HG02852 (cell line): ENCODE results near the gene CCDC8.

Source experiments
- ATAC-seq: cut with Tn5 transposase; IDR thresholded peaks from one replicate; pipeline ENCODE4 v1.9.1; 2021; ENCODE audit warnings: mild to moderate bottlenecking, moderate library complexity; ENCODE audit not compliant: unreplicated experiment

Gene CCDC8

GRCh38 chr19:46361915-46362314 is 51.4 kb downstream of the CCDC8 start:
- no peak for ATAC-seq
